Sigmoid colon (tissue), 4 donors: ENCODE results near the gene F12.

Experiments used
- CTCF ChIP-seq, 4 experiments: fragments of 450-650 bp in 3 of 4; fragments of 200-600 bp in 1 of 4; IDR thresholded peaks; one replicate each; pipeline ENCODE4 v1.5.1; 2016 to 2019; ENCODE audit warnings: antibody characterized with exemption in 4 of 4, mild to moderate bottlenecking in 3 of 4, moderate library complexity in 2 of 4
- EP300 ChIP-seq, 4 donors: sonication (generic); formaldehyde crosslinking; IDR thresholded peaks; one replicate each; pipeline ENCODE4 v1.6.1; 2017; ENCODE audit warnings: antibody characterized with exemption in 4 of 4
- POLR2A ChIP-seq, 2 donors: fragments of 450-650 bp; IDR thresholded peaks; one replicate each; pipeline ENCODE4 v1.6.1; 2016; ENCODE audit warnings: antibody characterized with exemption in 2 of 2, mild to moderate bottlenecking in 2 of 2, moderate library complexity in 2 of 2
- POLR2AphosphoS5 ChIP-seq, 4 donors: sonication (generic); formaldehyde crosslinking; IDR thresholded peaks; one replicate each; pipeline ENCODE4 v1.6.1; 2017; ENCODE audit warnings: antibody characterized with exemption in 4 of 4

DNA sequence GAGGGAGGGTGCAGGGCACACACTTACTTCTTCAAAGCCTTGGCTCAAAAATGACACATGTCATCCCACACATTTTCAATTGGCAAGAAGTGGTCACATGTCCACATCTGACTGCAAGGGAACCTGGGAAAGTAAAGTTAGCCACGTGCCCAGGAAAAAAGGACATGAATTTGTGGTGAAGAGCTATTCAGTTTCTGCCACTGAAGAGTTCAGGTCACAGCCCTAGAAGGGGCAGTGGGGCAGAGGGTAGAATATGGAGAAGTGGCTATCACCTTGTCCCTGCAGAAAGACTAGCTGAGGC is 53.5 kb downstream of the F12 start:
- TF ChIP-seq CTCF (IDR thresholded peaks at IDR 0.05): no peak
- TF ChIP-seq POLR2A (IDR thresholded peaks at IDR 0.05): no peak
- no peak for TF ChIP-seq POLR2AphosphoS5 (IDR thresholded peaks at IDR 0.05)
- no peak for TF ChIP-seq EP300 (IDR thresholded peaks at IDR 0.05)
